Neural progenitor cell (in vitro differentiated cells): Measurements from ENCODE around the gene RBM33. TPM values are rescaled to one million over a fixed set of nuclear protein-coding genes. Genes with fewer than 3 reads are reported as not detected.

Source experiments
- DNase-seq: peaks from one replicate; pipeline ENCODE4 v3.0.0-alpha.2; 2016; ENCODE audit warnings: low spot score
- H2AFZ ChIP-seq: fragments of 200-600 bp; sonication (generic); replicated peaks from 2 replicates; pipeline ENCODE4 v1.6.1; 2016; ENCODE audit warnings: antibody characterized with exemption
- H3F3A ChIP-seq: fragments of 200-600 bp; sonication (generic); 2 replicates; pipeline ENCODE4 v1.6.1; 2016; ENCODE audit warnings: antibody characterized with exemption, low read depth
- H3K27ac ChIP-seq: fragments of 200-600 bp; sonication (generic); 2 replicates; pipeline ENCODE4 v1.5.1; 2016; ENCODE audit warnings: mild to moderate bottlenecking
- H3K27me3 ChIP-seq: fragments of 200-600 bp; sonication (generic); 2 replicates; pipeline ENCODE4 v1.6.1; 2016; ENCODE audit warnings: mild to moderate bottlenecking, moderate library complexity
- H3K36me3 ChIP-seq: fragments of 200-600 bp; sonication (generic); 2 replicates; pipeline ENCODE4 v1.5.1; 2016
- H3K4me1 ChIP-seq: fragments of 200-600 bp; sonication (generic); 2 replicates; pipeline ENCODE4 v1.6.1; 2016; ENCODE audit warnings: mixed run types
- H3K4me2 ChIP-seq: fragments of 200-600 bp; sonication (generic); 2 replicates; pipeline ENCODE4 v1.6.1; 2016
- H3K4me3 ChIP-seq: fragments of 200-600 bp; sonication (generic); 2 replicates; pipeline ENCODE4 v1.5.1; 2016
- H3K79me2 ChIP-seq: fragments of 200-600 bp; sonication (generic); 2 replicates; pipeline ENCODE4 v1.6.1; 2016; ENCODE audit warnings: low read depth
- H3K9ac ChIP-seq: fragments of 200-600 bp; sonication (generic); 2 replicates; pipeline ENCODE4 v1.6.1; 2016
- H3K9me3 ChIP-seq: fragments of 200-600 bp; sonication (generic); 2 replicates; pipeline ENCODE4 v1.5.1; 2016; ENCODE audit warnings: low read depth
- H4K20me1 ChIP-seq: fragments of 200-600 bp; sonication (generic); 2 replicates; pipeline ENCODE4 v1.6.1; 2016; ENCODE audit warnings: low read depth
- H3K27ac Mint-ChIP-seq: 3 replicates; pipeline ENCODE4 v1.8.0; 2021; ENCODE audit warnings: mixed read lengths
- H3K27me3 Mint-ChIP-seq: 2 replicates; pipeline ENCODE4 v1.8.0; 2022; ENCODE audit warnings: low read depth, mild to moderate bottlenecking, inconsistent platforms, moderate library complexity, mixed read lengths; ENCODE audit not compliant: insufficient read depth
- H3K36me3 Mint-ChIP-seq: 3 replicates; pipeline ENCODE4 v1.8.0; 2021; ENCODE audit warnings: mixed read lengths
- H3K4me1 Mint-ChIP-seq: 3 replicates; pipeline ENCODE4 v1.8.0; 2021; ENCODE audit warnings: mixed read lengths
- H3K4me3 Mint-ChIP-seq: 3 replicates; pipeline ENCODE4 v1.8.0; 2021; ENCODE audit warnings: mild to moderate bottlenecking, moderate library complexity, mixed read lengths
- H3K9me3 Mint-ChIP-seq: 3 replicates; pipeline ENCODE4 v1.8.0; 2020; ENCODE audit warnings: mixed read lengths
- EZH2 ChIP-seq: fragments of 200-600 bp; sonication (generic); IDR thresholded peaks from 2 replicates; pipeline ENCODE4 v1.6.1; 2017; ENCODE audit warnings: antibody characterized with exemption, mild to moderate bottlenecking, moderate library complexity
- EZH2phosphoT487 ChIP-seq: fragments of 200-600 bp; sonication (generic); IDR thresholded peaks from 2 replicates; pipeline ENCODE4 v1.6.1; 2017; ENCODE audit warnings: antibody characterized with exemption
- total RNA-seq: library from RNA; depleted of rRNA; stranded (reverse); fragments of >200 nt; gene quantifications from 2 replicates; pipeline ENCODE4 v1.2.3, GENCODE V29; 2015; ENCODE audit warnings: low replicate concordance
- TF ChIP-seq, protein P1 (sequence below): fragments of 200-600 bp; sonication (generic); IDR thresholded peaks from 2 replicates; pipeline ENCODE4 v1.5.1; 2017; ENCODE audit warnings: antibody characterized with exemption, mild to moderate bottlenecking

RBM33 gene
- total RNA-seq, 1 donor from 2014 or later = 48.6 TPM

DNA sequence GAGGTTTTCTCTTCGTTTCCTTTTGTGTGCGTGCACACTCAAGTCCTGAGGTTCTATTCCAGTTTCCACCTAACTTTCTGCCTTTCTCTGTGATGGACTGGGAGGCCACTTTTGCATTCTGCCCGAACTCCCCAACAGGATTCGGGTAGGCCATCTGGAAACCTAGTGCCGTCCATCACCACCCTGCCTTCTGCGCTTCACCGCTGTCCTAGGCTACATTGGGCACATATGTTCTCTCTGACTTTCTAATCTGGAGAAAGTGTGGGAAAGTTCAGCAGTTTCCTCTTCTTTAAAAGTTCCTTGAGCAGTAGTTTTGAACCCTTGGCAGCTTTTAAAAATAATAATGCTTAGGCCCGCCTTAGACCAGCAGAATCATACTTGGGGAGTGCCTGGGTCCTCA is 121.0 kb downstream of the RBM33 start:
- no peak overlapping the region for H2AFZ ChIP-seq
- H3K9me3 ChIP-seq = no peaks in the 10 kb centered on the region
- H3K4me1 Mint-ChIP-seq = peaks cover 16% of the 10 kb centered on the region
- no peak overlapping the region for H3K4me2 ChIP-seq
- H3F3A ChIP-seq = peaks cover 8% of the 10 kb centered on the region
- no peak for DNase-seq
- H3K27ac ChIP-seq = no peak overlapping the region
- H3K36me3 ChIP-seq = no peaks in the 10 kb centered on the region
- peaks cover 44% of the 10 kb centered on the region for H4K20me1 ChIP-seq
- H3K9me3 Mint-ChIP-seq = peaks cover 8% of the 10 kb centered on the region
- H3K4me3 Mint-ChIP-seq = no peak overlapping the region
- H3K4me1 ChIP-seq = peaks cover 4% of the 10 kb centered on the region
- H3K36me3 Mint-ChIP-seq = peaks cover 26% of the 10 kb centered on the region
- TF ChIP-seq EZH2phosphoT487 (no peak), EZH2 (no peak)
- TF ChIP-seq, protein P1, sequence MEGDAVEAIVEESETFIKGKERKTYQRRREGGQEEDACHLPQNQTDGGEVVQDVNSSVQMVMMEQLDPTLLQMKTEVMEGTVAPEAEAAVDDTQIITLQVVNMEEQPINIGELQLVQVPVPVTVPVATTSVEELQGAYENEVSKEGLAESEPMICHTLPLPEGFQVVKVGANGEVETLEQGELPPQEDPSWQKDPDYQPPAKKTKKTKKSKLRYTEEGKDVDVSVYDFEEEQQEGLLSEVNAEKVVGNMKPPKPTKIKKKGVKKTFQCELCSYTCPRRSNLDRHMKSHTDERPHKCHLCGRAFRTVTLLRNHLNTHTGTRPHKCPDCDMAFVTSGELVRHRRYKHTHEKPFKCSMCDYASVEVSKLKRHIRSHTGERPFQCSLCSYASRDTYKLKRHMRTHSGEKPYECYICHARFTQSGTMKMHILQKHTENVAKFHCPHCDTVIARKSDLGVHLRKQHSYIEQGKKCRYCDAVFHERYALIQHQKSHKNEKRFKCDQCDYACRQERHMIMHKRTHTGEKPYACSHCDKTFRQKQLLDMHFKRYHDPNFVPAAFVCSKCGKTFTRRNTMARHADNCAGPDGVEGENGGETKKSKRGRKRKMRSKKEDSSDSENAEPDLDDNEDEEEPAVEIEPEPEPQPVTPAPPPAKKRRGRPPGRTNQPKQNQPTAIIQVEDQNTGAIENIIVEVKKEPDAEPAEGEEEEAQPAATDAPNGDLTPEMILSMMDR = no peak
- H3K4me3 ChIP-seq = no peak overlapping the region
- H3K27me3 Mint-ChIP-seq = peaks cover 5% of the 10 kb centered on the region
- no peaks in the 10 kb centered on the region for H3K27me3 ChIP-seq
- H3K9ac ChIP-seq = no peak overlapping the region
- H3K27ac Mint-ChIP-seq = peak overlapping the region; percentile 31
- H3K79me2 ChIP-seq = peaks cover 41% of the 10 kb centered on the region

DNA sequence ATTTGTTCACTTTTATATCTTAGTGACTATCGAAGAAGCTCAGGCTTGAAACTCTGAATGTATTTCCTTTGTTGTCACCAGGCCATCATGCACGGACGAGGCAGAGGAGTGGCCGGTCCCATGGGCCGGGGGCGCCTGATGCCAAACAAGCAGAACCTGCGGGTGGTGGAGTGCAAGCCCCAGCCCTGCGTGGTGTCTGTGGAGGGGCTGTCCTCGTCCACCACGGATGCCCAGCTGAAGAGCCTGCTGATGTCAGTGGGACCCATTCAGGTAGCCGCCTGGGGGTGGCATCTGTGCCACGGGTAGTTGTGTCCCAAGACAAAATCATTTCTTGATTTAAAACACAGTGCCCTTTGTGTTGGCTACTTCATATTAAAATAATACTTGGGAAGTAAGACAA is 121.9 kb downstream of the RBM33 start:
- peaks cover 8% of the 10 kb centered on the region for H3F3A ChIP-seq
- H3K27ac ChIP-seq = no peak overlapping the region
- H3K4me3 ChIP-seq = no peak overlapping the region
- peaks cover 3% of the 10 kb centered on the region for H3K36me3 ChIP-seq
- peaks cover 4% of the 10 kb centered on the region for H3K4me1 ChIP-seq
- no peaks in the 10 kb centered on the region for H3K9me3 ChIP-seq
- no peak overlapping the region for H3K9ac ChIP-seq
- Mint-ChIP-seq H3K4me3 (no peak overlapping the region), H3K36me3 (peaks cover 21% of the 10 kb centered on the region), H3K27me3 (peaks cover 5% of the 10 kb centered on the region), H3K4me1 (peaks cover 16% of the 10 kb centered on the region), H3K9me3 (peaks cover 2% of the 10 kb centered on the region), H3K27ac (no peak overlapping the region)
- H3K79me2 ChIP-seq = peaks cover 31% of the 10 kb centered on the region
- H2AFZ ChIP-seq = no peak overlapping the region
- peaks cover 41% of the 10 kb centered on the region for H4K20me1 ChIP-seq
- no peak overlapping the region for H3K4me2 ChIP-seq
- TF ChIP-seq, protein P1 = no peak
- no peaks in the 10 kb centered on the region for H3K27me3 ChIP-seq
- DNase-seq = no peak

DNA sequence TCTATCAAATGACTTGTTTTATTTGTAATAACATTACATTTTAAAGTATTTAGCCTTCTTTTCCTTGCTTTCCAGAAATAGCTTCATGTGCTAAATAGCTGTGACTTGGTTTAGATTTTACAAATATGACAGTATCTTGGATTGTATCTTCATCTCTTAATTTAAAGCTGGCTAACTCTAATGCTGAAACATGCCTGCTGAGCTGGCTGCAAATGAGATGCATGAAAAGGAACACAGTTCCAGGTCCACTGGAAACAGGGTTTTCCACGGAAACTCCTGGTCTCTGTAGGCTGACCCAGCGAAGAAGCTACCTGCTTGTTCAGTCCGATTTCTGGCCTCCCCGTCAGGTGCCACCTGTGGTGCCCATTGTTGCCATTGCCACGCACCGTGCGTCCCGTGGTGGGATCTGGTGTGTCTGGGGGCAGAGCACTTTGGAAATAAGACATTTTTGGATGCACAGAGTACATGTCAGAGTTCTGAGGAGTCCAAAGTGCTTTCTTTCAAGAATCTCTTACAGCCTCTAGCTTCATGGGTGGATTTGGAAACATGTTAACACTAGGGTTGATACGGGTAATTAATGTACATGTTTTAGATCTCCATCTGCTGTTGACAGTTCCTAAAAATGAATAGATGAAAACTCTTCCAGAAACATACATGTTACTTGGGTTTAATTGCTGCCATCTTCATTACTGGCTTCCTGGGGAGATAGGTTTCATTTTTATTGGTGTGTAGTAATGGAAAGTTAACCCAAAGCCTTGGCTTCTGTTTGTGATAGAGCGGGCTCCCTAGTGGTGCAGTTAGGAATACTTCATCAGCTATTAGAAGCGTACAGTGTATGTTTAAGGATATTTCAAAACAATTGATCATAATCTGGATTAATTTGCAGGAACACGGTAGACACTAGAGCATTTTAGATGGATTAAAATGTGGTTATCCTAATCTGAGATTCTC is 122.8 kb downstream of the RBM33 start:
- Mint-ChIP-seq H3K27me3 (peaks cover 5% of the 10 kb centered on the region), H3K27ac (no peak overlapping the region), H3K36me3 (peaks cover 18% of the 10 kb centered on the region), H3K9me3 (no peaks in the 10 kb centered on the region), H3K4me3 (no peak overlapping the region), H3K4me1 (peaks cover 15% of the 10 kb centered on the region)
- no peak for DNase-seq
- Histone ChIP-seq H3K79me2 (peaks cover 23% of the 10 kb centered on the region), H3K4me2 (no peak overlapping the region), H3K4me3 (no peak overlapping the region), H2AFZ (no peak overlapping the region), H3K9me3 (no peaks in the 10 kb centered on the region), H3K27ac (no peak overlapping the region), H3K9ac (no peak overlapping the region), H3K27me3 (no peaks in the 10 kb centered on the region), H3K4me1 (peaks cover 4% of the 10 kb centered on the region), H4K20me1 (peaks cover 38% of the 10 kb centered on the region), H3K36me3 (peaks cover 4% of the 10 kb centered on the region), H3F3A (peaks cover 8% of the 10 kb centered on the region)
- TF ChIP-seq EZH2phosphoT487 (no peak), EZH2 (no peak)
- TF ChIP-seq, protein P1 = no peak
